K562 (cell line): ENCODE results near the gene AKAP6.

ENCODE experiments used
- CREB1 ChIP-seq, 2 experiments: sonication (generic) in 1 of 2; formaldehyde crosslinking in 1 of 2; IDR thresholded peaks; 2 replicates each; pipeline versions ENCODE4 v1.6.1 to v1.8.0; 2012 to 2022; ENCODE audit warnings: inconsistent platforms in 1 of 2, mild to moderate bottlenecking in 1 of 2, missing genetic modification reagents in 1 of 2, moderate library complexity in 1 of 2
- EWSR1 ChIP-seq: fragments of 450-650 bp; IDR thresholded peaks from 2 replicates; pipeline ENCODE4 v1.6.1; 2018; ENCODE audit warnings: borderline replicate concordance, mild to moderate bottlenecking, low read depth, moderate library complexity; ENCODE audit not compliant: partially characterized antibody
- FOXJ3 ChIP-seq: sonication (generic); formaldehyde crosslinking; IDR thresholded peaks from 2 replicates; pipeline ENCODE4 v1.4.0; 2020; ENCODE audit warnings: mild to moderate bottlenecking, missing genetic modification reagents
- HDAC6 ChIP-seq: IDR thresholded peaks from 2 replicates; pipeline ENCODE4 v1.6.1; 2012; ENCODE audit warnings: low read depth, mild to moderate bottlenecking, control low read depth, inconsistent platforms, low read length, moderate library complexity
- NR2C1 ChIP-seq, 2 experiments: fragments of 450-650 bp; IDR thresholded peaks; 2 replicates each; pipeline ENCODE4 v1.6.1; 2017; ENCODE audit warnings: mild to moderate bottlenecking in 2 of 2, antibody characterized with exemption in 1 of 2, inconsistent platforms in 1 of 2, missing compliant biosample characterization in 1 of 2, missing genetic modification characterization in 1 of 2

DNA sequence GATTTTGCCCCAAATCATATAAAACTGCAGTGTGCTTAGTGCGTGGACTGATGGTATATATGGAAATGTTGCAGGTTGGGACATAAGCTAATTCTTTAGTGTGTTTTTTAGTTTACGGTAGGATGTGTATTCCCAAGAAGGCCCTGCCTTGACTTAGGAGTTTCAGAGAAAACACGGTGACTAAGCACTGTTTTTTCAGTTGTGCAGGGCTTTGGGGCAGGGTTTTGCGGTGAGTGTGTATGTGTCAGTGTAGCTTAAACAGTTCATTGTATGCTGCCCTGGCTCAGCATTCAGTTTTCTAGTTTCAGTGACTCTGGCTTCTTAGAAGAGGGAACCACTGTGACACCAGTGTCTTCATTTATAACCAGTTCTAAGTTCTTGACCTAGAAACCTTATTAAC lies 101.2 kb downstream of the AKAP6 start:
- TF ChIP-seq HDAC6 (no peak), CREB1 (IDR thresholded peaks at IDR 0.05) (no peak), CREB1 (CRISPR knock-in tag; IDR thresholded peaks at IDR 0.05) (no peak), FOXJ3 (CRISPR knock-in tag) (no peak), NR2C1 (IDR thresholded peaks at IDR 0.05) (no peak), NR2C1 (tag; IDR thresholded peaks at IDR 0.05) (no peak), EWSR1 (no peak)
